WTC11 (cell line): ENCODE measurements around the gene UPF3B. TPM values are rescaled to one million over a fixed set of nuclear protein-coding genes. Genes with fewer than 3 reads are reported as not detected.

ENCODE experiments used
- ATAC-seq: fragments of 200-7000 bp; cut with Tn5 transposase; 2 replicates; pipeline ENCODE4 v1.10.0; 2021; ENCODE audit warnings: mild to moderate bottlenecking, moderate library complexity
- CTCF ChIA-PET: fragments of 300-600 bp; sonication (Branson Sonifier 250); formaldehyde crosslinking; loops from one replicate; lab custom pipeline; 2021; ENCODE audit warnings: antibody characterized with exemption; lab: Charles Lee
- POLR2A ChIA-PET: fragments of 350-600 bp; sonication (Branson Sonifier 250); formaldehyde crosslinking; loops from one replicate; lab custom pipeline; 2021; ENCODE audit warnings: antibody characterized with exemption; lab: Charles Lee
- DNase-seq: peaks from one replicate; pipeline ENCODE4 v3.0.0; 2021; ENCODE audit warnings: low spot score
- H3K27ac Mint-ChIP-seq: 2 replicates; pipeline ENCODE4 v1.8.0; 2021; ENCODE audit warnings: mixed read lengths
- H3K27me3 Mint-ChIP-seq: 2 replicates; pipeline ENCODE4 v1.8.0; 2021; ENCODE audit warnings: low read depth, mild to moderate bottlenecking, moderate library complexity, mixed read lengths
- H3K36me3 Mint-ChIP-seq: 2 replicates; pipeline ENCODE4 v1.8.0; 2021; ENCODE audit warnings: mixed read lengths
- H3K4me1 Mint-ChIP-seq: 2 replicates; pipeline ENCODE4 v1.8.0; 2022; ENCODE audit warnings: mixed read lengths
- H3K4me3 Mint-ChIP-seq: 2 replicates; pipeline ENCODE4 v1.8.0; 2021; ENCODE audit warnings: mild to moderate bottlenecking, moderate library complexity, mixed read lengths
- H3K9me3 Mint-ChIP-seq: 2 replicates; pipeline ENCODE4 v1.8.0; 2021; ENCODE audit warnings: mixed read lengths
- ARID4B ChIP-seq: sonication (generic); formaldehyde crosslinking; IDR thresholded peaks from 2 replicates; pipeline ENCODE4 v1.8.0; 2023; ENCODE audit warnings: missing genetic modification reagents, mild to moderate bottlenecking, borderline replicate concordance
- CREM ChIP-seq: sonication (generic); formaldehyde crosslinking; IDR thresholded peaks from 2 replicates; pipeline ENCODE4 v1.8.1; 2022; ENCODE audit warnings: mild to moderate bottlenecking, missing genetic modification reagents, moderate library complexity
- E2F5 ChIP-seq: sonication (generic); formaldehyde crosslinking; IDR thresholded peaks from 2 replicates; pipeline ENCODE4 v1.8.1; 2022; ENCODE audit warnings: mild to moderate bottlenecking, moderate library complexity, missing genetic modification reagents
- FOXJ3 ChIP-seq: sonication (generic); formaldehyde crosslinking; IDR thresholded peaks from 2 replicates; pipeline ENCODE4 v1.9.0; 2021; ENCODE audit warnings: missing genetic modification reagents, mild to moderate bottlenecking, borderline replicate concordance
- GRHL2 ChIP-seq: fragments of 250-450 bp; sonication (Bioruptor Pico); IDR thresholded peaks from 2 replicates; pipeline ENCODE4 v1.8.0; 2022; ENCODE audit warnings: mild to moderate bottlenecking, moderate library complexity; ENCODE audit not compliant: insufficient replicate concordance, severe bottlenecking
- NFE2L1 ChIP-seq: sonication (generic); formaldehyde crosslinking; IDR thresholded peaks from 2 replicates; pipeline ENCODE4 v1.8.1; 2023; ENCODE audit warnings: missing genetic modification reagents
- NR1H2 ChIP-seq: sonication (generic); formaldehyde crosslinking; IDR thresholded peaks from 2 replicates; pipeline ENCODE4 v1.9.0; 2021; ENCODE audit warnings: mild to moderate bottlenecking, moderate library complexity, missing genetic modification reagents
- PREB ChIP-seq: sonication (generic); formaldehyde crosslinking; IDR thresholded peaks from 2 replicates; pipeline ENCODE4 v1.8.1; 2022; ENCODE audit warnings: mild to moderate bottlenecking, missing genetic modification reagents, moderate library complexity, borderline replicate concordance
- PRRX2 ChIP-seq: fragments of 250-450 bp; sonication (Bioruptor Pico); IDR thresholded peaks from 2 replicates; pipeline ENCODE4 v1.8.0; 2021; ENCODE audit warnings: mild to moderate bottlenecking
- SOX15 ChIP-seq: fragments of 250-450 bp; sonication (Bioruptor Pico); IDR thresholded peaks from 2 replicates; pipeline ENCODE4 v1.9.0; 2021; ENCODE audit warnings: mild to moderate bottlenecking
- ZBTB21 ChIP-seq: sonication (generic); formaldehyde crosslinking; IDR thresholded peaks from 2 replicates; pipeline ENCODE4 v1.8.1; 2023; ENCODE audit warnings: mild to moderate bottlenecking, missing genetic modification reagents, borderline replicate concordance
- ZNF317 ChIP-seq: sonication (generic); formaldehyde crosslinking; IDR thresholded peaks from 2 replicates; pipeline ENCODE4 v1.8.1; 2023; ENCODE audit warnings: low read depth, mild to moderate bottlenecking, moderate library complexity, missing genetic modification reagents, borderline replicate concordance
- ZNF416 ChIP-seq: fragments of 250-450 bp; sonication (Bioruptor Pico); IDR thresholded peaks from 2 replicates; pipeline ENCODE4 v1.9.0; 2021; ENCODE audit warnings: mild to moderate bottlenecking, inconsistent platforms
- ZSCAN18 ChIP-seq: fragments of 250-450 bp; sonication (Bioruptor Pico); IDR thresholded peaks from 2 replicates; pipeline ENCODE4 v2.1.2; 2022; ENCODE audit warnings: mild to moderate bottlenecking, moderate library complexity
- total RNA-seq: library from RNA; stranded (reverse); gene quantifications from 3 replicates; pipeline ENCODE4 v1.2.3, GENCODE V29; 2021
- TF ChIP-seq, protein P1 (sequence below): fragments of 250-450 bp; sonication (Bioruptor Pico); IDR thresholded peaks from 2 replicates; pipeline ENCODE4 v1.9.0; 2021; ENCODE audit warnings: mild to moderate bottlenecking
- TF ChIP-seq, protein P2 (sequence below): sonication (generic); formaldehyde crosslinking; IDR thresholded peaks from 2 replicates; pipeline ENCODE4 v1.8.0; 2022; ENCODE audit warnings: mild to moderate bottlenecking, missing genetic modification reagents
- TF ChIP-seq, protein P3 (sequence below): sonication (generic); formaldehyde crosslinking; IDR thresholded peaks from 2 replicates; pipeline ENCODE4 v1.8.0; 2022; ENCODE audit warnings: mild to moderate bottlenecking, missing genetic modification reagents

Gene UPF3B
- total RNA-seq, 1 experiment from 2014 or later = 19.2 TPM

DNA sequence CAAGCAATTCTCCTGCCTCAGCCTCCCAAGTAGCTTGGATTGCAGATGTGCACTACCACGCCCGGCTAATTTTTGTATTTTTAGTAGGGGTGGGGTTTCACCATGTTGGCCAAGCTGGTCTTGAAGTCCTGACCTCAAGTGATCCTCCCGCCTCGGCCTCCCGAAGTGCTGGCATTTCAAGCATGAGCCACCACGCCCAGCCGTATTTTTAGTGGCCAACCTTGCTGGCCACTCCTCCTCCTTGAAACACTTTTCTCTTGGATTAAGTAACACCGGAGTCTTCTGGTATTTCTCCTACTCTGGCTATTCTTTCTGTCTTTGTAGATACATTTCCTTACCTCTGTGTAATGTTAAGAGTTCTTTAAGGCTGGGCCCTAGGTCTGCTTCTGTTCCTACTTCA, 50.2 kb downstream of the UPF3B start (continued):
- TF ChIP-seq, protein P1, sequence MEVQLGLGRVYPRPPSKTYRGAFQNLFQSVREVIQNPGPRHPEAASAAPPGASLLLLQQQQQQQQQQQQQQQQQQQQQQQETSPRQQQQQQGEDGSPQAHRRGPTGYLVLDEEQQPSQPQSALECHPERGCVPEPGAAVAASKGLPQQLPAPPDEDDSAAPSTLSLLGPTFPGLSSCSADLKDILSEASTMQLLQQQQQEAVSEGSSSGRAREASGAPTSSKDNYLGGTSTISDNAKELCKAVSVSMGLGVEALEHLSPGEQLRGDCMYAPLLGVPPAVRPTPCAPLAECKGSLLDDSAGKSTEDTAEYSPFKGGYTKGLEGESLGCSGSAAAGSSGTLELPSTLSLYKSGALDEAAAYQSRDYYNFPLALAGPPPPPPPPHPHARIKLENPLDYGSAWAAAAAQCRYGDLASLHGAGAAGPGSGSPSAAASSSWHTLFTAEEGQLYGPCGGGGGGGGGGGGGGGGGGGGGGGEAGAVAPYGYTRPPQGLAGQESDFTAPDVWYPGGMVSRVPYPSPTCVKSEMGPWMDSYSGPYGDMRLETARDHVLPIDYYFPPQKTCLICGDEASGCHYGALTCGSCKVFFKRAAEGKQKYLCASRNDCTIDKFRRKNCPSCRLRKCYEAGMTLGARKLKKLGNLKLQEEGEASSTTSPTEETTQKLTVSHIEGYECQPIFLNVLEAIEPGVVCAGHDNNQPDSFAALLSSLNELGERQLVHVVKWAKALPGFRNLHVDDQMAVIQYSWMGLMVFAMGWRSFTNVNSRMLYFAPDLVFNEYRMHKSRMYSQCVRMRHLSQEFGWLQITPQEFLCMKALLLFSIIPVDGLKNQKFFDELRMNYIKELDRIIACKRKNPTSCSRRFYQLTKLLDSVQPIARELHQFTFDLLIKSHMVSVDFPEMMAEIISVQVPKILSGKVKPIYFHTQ (CRISPR knock-in tag) = no peak
- TF ChIP-seq SOX15 (CRISPR knock-in tag) (no peak), NFE2L1 (CRISPR knock-in tag) (no peak)

- no peaks in the 10 kb centered on the region for H3K9me3 Mint-ChIP-seq
- TF ChIP-seq NR1H2 (CRISPR knock-in tag) (no peak), E2F5 (CRISPR knock-in tag) (no peak), ZSCAN18 (no peak), FOXJ3 (CRISPR knock-in tag) (no peak), ARID4B (CRISPR knock-in tag) (no peak), ZNF317 (CRISPR knock-in tag) (no peak), ZBTB21 (CRISPR knock-in tag) (no peak), PREB (CRISPR knock-in tag) (no peak), CREM (CRISPR knock-in tag) (no peak), PRRX2 (CRISPR knock-in tag) (no peak), ZNF416 (CRISPR knock-in tag) (no peak), GRHL2 (CRISPR knock-in tag) (no peak)
- TF ChIP-seq, protein P2, sequence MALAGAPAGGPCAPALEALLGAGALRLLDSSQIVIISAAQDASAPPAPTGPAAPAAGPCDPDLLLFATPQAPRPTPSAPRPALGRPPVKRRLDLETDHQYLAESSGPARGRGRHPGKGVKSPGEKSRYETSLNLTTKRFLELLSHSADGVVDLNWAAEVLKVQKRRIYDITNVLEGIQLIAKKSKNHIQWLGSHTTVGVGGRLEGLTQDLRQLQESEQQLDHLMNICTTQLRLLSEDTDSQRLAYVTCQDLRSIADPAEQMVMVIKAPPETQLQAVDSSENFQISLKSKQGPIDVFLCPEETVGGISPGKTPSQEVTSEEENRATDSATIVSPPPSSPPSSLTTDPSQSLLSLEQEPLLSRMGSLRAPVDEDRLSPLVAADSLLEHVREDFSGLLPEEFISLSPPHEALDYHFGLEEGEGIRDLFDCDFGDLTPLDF = no peak
- TF ChIP-seq, protein P3, sequence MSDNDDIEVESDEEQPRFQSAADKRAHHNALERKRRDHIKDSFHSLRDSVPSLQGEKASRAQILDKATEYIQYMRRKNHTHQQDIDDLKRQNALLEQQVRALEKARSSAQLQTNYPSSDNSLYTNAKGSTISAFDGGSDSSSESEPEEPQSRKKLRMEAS (CRISPR knock-in tag) = no peak
- no peaks in the 10 kb centered on the region; the same call in 1 of the 2 replicates for H3K27me3 Mint-ChIP-seq
- POLR2A ChIA-PET = no interaction called here
- DNase-seq (no peak), ATAC-seq (no peak)
- H3K4me1 Mint-ChIP-seq = no peaks in the 10 kb centered on the region
- peaks cover 3% of the 10 kb centered on the region for H3K36me3 Mint-ChIP-seq
- H3K27ac Mint-ChIP-seq = no peak overlapping the region
- CTCF ChIA-PET = no interaction called here
- H3K4me3 Mint-ChIP-seq = no peak overlapping the region
Measured at GRCh38 chrX:119801253-119802221, 51.2 kb downstream of the UPF3B start.
